NCI-H2171 treated with DMSO at 0.1 percent for 48 hours (cell line): ENCODE data around the gene OARD1.
"Not testable (repeated sequence)": the region's sequence is repeated elsewhere in the genome, so short reads cannot be mapped to it uniquely, and the experiment has no call there.

Experiments used
- DNase-seq: peaks from one replicate; lab custom pipeline; 2025; lab: John Stamatoyannopoulos, UW

Gene OARD1

GRCh38 chr6:41071923-41072835, at the start of gene OARD1:
Gene OARD1 (minus strand): TSS chr6:41072356. CDS start chr6:41071634, 722 bp downstream.
- DNase-seq: peak; percentile 99

- DNase-seq: no peak
Observed at GRCh38 chr6:41120058-41120457, 47.9 kb upstream of the OARD1 start.

GRCh38 chr6:41119508-41119907, 47.4 kb upstream of the OARD1 start:
- DNase-seq: no peak

GRCh38 chr6:41115027-41115426, 42.9 kb upstream of the OARD1 start:
- DNase-seq: not testable (repeated sequence)

GRCh38 chr6:41111017-41111416, 38.9 kb upstream of the OARD1 start:
- DNase-seq: no peak

GRCh38 chr6:41103847-41104246, 31.7 kb upstream of the OARD1 start:
- no peak for DNase-seq

- DNase-seq: no peak
Observed at GRCh38 chr6:41100871-41101287, 28.7 kb upstream of the OARD1 start.

GRCh38 chr6:41098366-41098765, 26.2 kb upstream of the OARD1 start:
- no peak for DNase-seq

- DNase-seq: peak; percentile 11
Observed at GRCh38 chr6:41097467-41098090, 25.4 kb upstream of the OARD1 start.

GRCh38 chr6:41093729-41094128, 21.6 kb upstream of the OARD1 start:
- no peak for DNase-seq

GRCh38 chr6:41092421-41093140, 20.4 kb upstream of the OARD1 start:
- no peak for DNase-seq

- no peak for DNase-seq
Observed at GRCh38 chr6:41090841-41091761, 18.9 kb upstream of the OARD1 start.

- no peak for DNase-seq
Observed at GRCh38 chr6:41088451-41088850, 16.3 kb upstream of the OARD1 start.

- no peak for DNase-seq
Observed at GRCh38 chr6:41085182-41085581, 13.0 kb upstream of the OARD1 start.

GRCh38 chr6:41083072-41083471, 10.9 kb upstream of the OARD1 start:
- no peak for DNase-seq

- no peak for DNase-seq
Observed at GRCh38 chr6:41080621-41081020, 8.5 kb upstream of the OARD1 start.

- DNase-seq: no peak
Observed at GRCh38 chr6:41079080-41079479, 6.9 kb upstream of the OARD1 start.

- DNase-seq: no peak
Observed at GRCh38 chr6:41078101-41078500, 5.9 kb upstream of the OARD1 start.

GRCh38 chr6:41077536-41077935, 5.4 kb upstream of the OARD1 start:
- DNase-seq: no peak

GRCh38 chr6:41075651-41076626, 3.8 kb upstream of the OARD1 start:
- DNase-seq: no peak
